NCI-H1092 treated with DMSO at 0.1 percent for 48 hours (cell line): Measurements from ENCODE around the gene ZNF716.
"Not testable (repeated sequence)": the region's sequence is repeated elsewhere in the genome, so short reads cannot be mapped to it uniquely, and the experiment has no call there.

Experiments used
- DNase-seq: peaks from one replicate; lab custom pipeline; 2025; lab: John Stamatoyannopoulos, UW

The ZNF716 gene

DNA sequence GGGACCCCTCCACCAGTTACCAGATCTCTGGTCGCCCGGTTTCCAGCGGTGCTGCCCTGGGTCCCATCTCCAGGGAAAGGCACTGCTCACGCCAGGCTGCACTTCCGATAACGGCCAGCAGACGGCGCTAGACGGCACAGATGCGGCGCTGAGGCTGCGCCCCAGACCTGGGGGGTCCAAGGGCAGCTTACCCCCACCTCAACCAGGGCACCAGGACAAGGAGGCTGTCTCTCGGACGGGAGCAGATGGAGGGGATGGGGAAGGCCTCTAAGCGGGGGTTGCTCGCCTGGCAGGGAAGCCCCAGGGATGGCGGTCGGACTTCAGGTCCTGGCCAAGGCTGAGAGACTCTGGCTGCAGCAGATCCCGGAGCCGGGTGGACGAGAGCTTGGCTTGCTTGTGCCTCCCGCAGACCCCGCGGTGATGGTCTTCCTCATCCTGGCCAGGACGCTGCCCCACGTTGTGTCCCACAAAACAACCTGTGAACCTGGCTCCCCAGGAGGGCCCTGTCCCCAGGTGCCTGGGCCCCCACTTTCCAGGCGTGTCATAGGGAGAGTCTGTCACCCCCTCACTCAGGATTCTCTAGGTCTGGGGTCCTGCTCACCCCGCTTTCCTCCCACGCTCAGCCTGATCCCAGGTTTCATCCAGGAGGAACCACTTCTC lies 23.9 kb upstream of the ZNF716 start:
- DNase-seq, result no peak

- no peak for DNase-seq
These were observed 23.4 kb upstream of the ZNF716 start for GRCh38 chr7:57426629-57427003.

DNA sequence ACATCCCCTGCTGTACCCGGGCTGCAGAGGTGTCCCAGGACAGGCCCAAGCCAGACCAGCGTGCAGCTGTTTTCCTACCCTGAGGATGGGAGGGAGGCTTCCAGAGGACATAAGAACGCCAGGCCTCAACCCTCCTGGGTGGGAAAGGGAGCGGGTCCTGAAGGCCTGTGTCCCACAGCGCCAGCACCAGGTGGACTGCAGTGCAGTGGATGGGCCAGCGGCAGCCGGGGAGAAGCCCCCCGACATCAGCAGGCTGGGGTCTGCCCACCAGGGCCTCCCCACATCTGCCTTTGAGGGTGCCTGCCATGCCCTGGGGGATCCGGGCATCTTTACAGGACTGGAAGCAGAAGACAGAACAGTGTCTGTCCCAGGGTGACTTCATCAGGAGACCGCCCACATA lies 22.8 kb upstream of the ZNF716 start:
- DNase-seq, result no peak

DNA sequence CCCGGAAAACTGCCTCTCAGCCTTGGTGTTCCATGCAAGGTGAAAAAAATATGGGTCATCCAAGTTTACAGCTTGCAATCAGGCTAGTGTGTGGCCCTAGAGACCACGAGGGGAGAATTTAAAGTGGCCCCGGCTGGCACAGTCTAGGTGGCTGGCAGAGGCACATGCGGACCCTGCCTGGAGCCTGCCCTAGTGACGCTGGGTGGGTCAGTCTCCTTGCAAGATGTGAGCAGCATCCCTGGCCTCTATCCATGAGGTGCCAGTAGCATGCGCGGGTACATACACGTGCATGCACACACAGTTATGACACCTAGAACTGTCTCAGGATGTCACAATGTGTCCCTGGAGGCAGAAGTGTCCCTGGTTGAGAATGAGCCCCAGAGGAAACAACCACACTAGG lies 22.4 kb upstream of the ZNF716 start:
- DNase-seq, result no peak

GRCh38 chr7:57432583-57432982 lies 17.4 kb upstream of the ZNF716 start:
- DNase-seq, result no peak

DNA sequence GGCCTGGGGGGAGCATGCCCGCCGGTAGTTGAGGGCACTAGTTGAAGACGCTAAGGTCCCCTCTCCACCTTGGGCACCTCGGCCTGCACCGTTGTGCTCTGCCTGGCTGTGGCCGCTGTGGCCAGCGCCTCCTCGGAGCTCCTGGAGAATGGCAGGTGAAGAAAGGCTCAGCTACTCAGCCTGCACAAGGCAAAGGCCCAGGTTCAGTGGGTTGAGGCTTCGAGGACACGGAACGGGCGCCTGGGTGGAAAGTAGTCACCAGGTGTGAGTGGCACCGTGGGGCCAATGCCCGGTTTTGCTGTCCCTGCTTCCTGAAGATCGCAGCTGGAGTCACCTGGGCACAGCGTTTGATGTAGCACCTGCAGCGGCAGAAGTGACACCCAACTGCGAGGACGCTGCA lies 12.4 kb upstream of the ZNF716 start:
- no peak for DNase-seq

GRCh38 chr7:57438244-57438643 lies 11.7 kb upstream of the ZNF716 start:
- DNase-seq, result no peak

DNA sequence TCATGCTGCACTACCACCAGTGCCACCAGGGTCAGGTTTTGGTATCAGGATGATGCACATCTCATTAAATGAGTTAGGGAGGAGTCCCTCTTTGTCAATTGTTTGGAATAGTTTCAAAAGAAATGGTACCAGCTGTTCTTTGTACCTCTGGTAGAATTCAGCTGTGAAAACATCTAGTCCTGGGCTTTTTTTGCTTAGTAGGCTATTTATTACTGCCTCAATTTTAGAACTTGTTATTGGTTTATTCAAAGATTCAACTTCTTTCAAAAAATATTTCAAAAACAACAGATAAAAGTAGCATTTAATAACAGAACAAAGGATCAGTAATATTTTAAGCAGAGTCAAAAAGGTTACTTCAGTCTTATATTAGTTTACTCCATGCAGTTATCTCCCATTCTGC lies 6.4 kb upstream of the ZNF716 start:
- no peak for DNase-seq

DNA sequence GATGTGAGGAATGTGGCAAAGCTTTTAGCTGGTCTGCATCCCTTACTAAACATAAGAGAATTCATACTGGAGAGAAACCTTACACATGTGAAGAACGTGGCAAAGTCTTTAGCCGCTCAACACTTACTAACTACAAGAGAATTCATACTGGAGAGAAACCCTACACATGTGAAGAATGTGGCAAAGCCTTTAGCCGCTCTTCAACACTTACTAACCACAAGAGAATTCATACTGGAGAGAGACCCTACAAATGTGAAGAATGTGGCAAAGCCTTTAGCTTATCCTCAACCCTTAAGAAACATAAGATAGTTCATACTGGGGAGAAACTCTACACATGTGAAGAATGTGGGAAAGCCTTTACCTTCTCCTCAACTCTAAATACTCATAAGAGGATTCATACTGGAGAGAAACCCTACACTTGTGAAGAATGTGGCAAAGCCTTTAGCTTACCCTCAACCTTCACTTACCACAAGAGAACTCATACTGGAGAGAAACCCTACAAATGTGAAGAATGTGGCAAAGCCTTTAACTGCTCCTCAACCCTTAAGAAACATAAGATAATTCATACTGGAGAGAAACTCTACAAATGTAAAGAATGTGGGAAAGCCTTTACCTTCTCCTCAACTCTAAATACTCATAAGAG lies 19.3 kb downstream of the ZNF716 start:
- DNase-seq, result not testable (repeated sequence)

GRCh38 chr7:57480304-57480703 lies 30.3 kb downstream of the ZNF716 start:
- not testable (repeated sequence) for DNase-seq

- DNase-seq, result not testable (repeated sequence)
These were observed 35.0 kb downstream of the ZNF716 start for GRCh38 chr7:57485022-57485421.

GRCh38 chr7:57487957-57488356 lies 38.0 kb downstream of the ZNF716 start:
- DNase-seq, result no peak

GRCh38 chr7:57495111-57495510 lies 45.1 kb downstream of the ZNF716 start:
- not testable (repeated sequence) for DNase-seq

DNA sequence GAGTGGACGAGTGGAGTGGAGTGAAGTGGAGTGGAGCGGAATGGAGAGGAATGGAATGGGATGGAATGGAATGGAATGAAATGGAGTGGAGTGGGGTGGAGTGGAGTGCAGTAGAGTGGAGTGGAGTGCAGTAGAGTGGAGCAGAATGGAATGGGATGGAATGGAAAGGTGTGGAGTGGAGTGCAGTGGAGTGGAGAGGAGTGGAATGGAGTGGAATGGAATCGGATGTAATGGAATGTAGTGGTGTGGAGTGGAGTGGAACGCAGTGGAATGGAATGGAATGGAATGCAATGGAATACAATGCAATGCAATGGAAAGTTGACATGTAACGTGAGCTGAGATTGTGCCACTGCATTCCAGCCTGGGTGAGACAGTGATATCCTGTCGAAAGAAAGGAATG lies 46.4 kb downstream of the ZNF716 start:
- DNase-seq, result no peak

DNA sequence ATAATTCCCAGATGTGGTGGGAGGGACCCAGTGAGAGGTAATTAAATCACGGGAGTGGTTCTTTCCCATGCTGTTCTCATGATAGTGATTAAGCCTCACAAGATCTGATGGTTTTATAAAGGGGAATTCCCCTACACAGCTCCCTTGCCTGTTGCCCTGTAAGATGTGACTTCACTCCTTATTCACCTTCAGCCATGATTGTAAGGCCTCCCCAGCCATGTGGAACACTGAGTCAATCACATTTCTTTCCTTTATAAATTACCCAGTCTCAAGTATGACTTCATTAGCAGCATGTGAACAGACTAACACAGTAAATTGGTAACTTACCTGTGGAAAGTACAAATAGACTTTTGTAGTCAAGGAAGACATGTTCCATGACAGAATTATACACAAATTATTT lies 55.2 kb downstream of the ZNF716 start:
- DNase-seq, result no peak
